Kidney tubule cell (primary cell): ENCODE measurements around the gene BEND2.
"Not testable (repeated sequence)": the region's sequence is repeated elsewhere in the genome, so short reads cannot be mapped to it uniquely, and the experiment has no call there.

ENCODE experiments used
- DNase-seq: peaks from one replicate; pipeline ENCODE4 v3.0.0-alpha.2; 2018; ENCODE audit warnings: low spot score

Gene BEND2

GRCh38 chrX:18220786-18221185 lies at the start of gene BEND2:
BEND2 (minus strand) TSS chrX:18220886; CDS start chrX:18220750, 136 bp downstream.
- DNase-seq: no peak

GRCh38 chrX:18255059-18255458 lies 34.4 kb upstream of the BEND2 start:
- no peak for DNase-seq

DNA sequence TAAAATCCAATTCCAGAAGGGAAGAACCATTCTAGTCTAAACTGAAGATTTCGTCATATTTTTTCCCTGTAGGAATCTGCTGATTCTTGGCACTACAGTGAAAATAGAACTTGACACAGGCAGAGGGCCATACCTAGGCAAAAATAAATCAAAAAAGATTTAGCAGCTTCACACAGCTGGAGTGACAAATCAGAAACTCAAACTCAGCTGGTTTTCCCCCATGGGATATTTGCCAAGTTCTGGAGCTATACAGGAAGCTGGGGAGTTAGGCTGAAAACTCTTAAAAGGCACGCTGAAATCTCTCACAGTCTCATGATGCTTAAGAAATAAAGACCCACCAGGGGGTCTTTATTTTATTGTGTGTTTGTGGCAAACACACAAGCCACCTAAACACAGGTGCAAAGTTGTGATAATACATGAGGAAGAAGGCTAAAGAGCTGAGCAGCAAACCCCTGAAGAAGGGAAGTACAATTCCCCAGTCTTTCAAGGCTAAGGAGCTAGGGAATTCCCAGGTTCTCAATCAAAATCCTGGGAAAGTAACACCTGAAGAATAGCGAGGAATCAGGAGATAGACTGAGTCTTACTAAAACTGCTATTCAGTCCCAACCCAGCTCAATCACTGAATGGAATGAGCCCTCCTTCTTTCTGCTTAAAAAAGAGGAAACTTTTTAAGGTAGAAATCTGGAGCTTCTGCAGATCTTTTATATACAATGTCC lies 32.1 kb upstream of the BEND2 start:
- DNase-seq: no peak

- not testable (repeated sequence) for DNase-seq
Observed at GRCh38 chrX:18229646-18230045, 9.0 kb upstream of the BEND2 start.

DNA sequence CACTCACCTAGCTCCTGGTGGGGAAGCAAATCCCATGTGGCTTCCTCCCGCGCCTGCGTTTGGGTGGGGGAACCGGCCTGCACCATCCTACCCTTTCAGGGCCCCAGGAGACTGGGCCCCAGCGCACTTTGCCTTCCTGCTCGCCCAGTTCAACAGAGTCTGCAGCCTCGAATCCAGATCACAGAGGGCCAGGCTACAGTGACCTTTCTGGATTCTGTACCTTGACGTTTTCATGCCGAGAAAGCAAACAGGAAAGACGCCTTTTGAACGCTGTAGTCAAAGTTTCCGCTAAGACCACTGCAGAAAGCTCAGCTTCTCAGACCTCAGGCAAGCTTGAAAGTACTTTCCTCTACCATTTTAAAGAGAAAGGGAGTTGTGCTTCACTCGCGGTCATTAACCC lies 7.4 kb upstream of the BEND2 start:
- no peak for DNase-seq

DNA sequence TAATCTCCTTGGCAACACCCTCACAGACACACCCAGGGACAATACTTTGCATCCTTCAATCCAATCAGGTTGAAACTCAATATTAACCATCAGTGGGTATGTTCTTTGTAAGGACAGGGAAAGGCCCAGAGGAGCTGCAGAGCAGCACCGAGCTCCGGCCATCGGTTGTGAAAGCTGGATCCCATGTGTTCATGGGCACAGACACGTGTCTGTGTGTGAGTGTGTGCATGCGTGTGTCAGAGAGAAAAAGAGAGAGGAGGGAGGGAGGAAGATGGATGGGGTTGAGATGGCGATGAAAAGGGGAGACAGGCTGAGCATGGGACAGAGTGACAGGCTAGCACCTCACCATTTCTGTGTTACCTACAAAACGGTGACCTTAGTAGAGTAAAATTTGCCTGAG lies 6.8 kb upstream of the BEND2 start:
- DNase-seq: no peak

- peak; percentile 25 for DNase-seq
Observed at GRCh38 chrX:18210470-18210869, 10.2 kb downstream of the BEND2 start.

GRCh38 chrX:18206657-18207056 lies 14.0 kb downstream of the BEND2 start:
- no peak for DNase-seq

DNA sequence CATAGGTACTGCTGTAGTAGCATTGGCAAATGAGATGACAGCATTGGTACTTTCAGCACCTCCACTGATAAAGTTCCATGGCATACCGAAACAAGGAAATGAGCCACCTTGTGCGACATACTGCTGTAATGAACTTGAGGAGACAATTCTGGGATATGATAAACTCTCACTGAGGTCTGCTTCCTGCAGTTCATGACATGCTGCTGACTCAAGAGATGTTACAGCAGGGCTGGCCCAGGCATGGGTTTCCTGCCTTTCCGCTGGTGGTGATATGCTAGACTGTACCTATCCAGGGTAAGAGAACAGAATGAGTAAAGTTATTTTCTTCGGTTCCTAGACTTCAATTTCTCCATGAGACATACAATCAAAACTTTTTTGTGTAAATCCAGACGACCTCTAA lies 17.1 kb downstream of the BEND2 start:
- DNase-seq: no peak

DNA sequence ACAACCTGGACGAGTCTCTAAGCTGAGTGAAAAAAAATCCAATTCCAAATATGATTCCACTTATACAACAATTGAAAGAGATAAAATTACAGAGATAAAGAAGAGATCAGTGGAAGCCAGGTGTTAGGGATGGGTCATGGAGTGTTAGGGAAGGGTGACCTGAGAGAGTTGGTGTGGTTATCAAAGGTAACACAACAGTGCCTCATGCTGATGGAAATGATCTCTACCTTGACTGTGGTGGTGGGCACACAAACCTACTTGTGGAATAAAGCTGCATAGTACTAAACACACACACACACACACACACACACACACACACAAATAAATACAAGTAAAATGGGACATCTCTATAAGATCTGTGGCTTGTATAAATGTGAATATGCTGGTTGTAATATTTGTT lies 26.0 kb downstream of the BEND2 start:
- DNase-seq: no peak

DNA sequence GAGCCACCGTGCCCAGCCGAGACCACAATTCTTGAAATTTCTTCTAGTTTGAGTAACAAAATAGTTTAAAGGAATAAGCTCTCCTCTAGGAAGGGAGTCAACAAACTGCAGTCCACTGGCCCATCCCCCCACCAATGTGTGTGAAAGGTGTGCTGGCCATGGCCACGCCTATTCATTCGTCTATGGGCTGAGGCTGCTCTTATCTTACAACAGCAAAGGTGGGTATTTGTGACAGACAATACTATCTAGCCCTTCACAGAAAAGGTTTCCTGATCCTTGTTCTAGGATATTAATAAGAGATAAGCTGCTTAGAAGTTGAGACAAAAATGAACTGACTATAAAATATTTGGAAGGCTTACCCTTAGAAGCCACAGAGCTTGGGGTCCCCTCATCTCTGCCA lies 41.2 kb downstream of the BEND2 start:
- no peak for DNase-seq

DNA sequence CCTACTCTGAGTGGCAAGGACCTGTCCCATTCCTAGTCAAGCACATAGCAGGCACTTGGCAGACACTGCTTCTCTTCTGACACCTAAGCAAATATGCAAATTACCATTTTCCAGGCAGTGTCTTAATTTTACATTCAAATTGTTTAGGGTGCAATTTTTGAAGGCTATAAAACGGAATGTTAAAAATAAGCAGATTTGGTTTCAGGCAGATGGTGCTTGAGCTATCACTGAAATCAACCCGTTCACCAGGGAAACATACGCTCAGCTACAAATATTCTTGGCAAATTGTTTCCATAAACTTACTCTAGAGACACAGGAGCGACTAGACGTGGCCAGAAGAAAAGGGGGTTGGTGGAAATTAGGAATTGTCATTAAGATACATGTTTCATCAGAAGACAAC lies 45.7 kb downstream of the BEND2 start:
- DNase-seq: no peak

DNA sequence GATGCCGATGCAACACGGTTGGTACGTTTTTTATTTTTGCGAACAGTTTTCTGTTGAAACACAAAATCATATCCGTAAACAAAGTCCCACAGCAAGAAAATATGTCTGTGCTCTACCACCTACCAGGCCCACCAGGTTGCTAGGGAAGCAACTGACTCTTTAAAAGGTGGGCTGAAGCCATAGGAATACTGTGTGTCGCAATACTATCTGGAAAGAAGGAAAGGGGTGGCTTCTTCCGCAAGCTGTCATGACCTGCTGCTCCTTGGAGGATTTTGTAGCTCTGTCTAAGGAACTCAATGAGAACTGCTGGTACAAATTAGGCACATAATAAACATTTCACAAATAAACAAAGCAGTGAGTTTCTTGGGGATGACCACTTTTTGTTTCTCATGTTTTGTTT lies 46.5 kb downstream of the BEND2 start:
- no peak for DNase-seq

GRCh38 chrX:18173494-18174180 lies 47.0 kb downstream of the BEND2 start:
- DNase-seq: no peak

DNA sequence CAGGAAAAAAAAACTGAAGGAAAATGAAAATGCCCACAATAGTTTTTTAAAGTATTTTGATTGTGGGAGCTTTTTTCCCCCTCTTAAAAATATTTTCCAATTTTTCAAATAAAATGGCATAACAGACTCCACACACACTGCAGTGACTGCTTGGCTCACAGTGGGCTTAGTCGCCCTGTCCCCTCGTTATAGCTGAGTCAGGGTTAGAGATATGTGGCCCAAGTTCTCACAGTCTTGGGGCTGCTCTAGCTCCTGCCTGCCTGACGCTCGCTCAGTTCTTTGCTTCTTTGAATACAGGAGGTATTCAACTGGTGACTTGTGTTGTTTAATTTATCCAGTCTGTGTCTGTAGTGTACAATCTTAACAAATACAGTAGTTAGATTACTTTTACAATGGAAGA lies 47.7 kb downstream of the BEND2 start:
- DNase-seq: no peak

DNA sequence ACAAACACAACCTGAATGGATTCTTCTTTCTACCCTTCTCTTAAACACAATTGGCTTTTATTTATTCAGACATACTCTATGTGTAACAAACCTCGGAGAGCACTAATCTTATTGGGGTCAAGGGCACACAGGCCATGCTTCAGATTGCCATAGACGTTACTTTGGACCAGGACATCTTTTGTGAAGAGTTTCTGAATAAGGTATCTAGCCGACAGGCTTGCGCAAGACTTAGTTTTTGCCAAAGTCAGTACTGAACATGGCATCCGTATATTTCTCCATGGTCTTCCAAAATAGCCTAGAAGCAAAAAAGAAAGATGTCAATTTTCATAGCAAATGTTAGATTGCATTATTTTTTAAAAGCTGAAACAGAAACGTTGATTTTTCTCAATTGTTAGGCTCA lies 49.8 kb downstream of the BEND2 start:
- no peak for DNase-seq

DNA sequence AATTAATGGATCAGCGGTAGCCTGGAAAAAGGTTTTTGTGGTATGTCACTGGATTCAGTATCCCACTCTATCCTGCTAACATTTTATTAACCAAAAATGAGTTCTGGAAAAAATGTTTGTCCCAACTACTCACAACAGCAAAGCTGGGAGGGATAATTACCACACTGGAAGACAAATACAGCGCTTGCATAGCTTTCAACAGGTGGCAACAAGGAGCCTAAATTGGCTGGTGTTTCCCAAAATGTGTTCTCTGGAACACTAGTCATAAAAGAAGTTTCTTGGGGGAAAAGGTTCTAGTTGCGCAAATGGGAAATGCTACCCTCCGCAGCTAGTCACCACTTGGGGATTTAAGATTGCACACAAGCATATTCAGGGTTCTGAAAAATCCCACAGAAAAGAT lies 54.6 kb downstream of the BEND2 start:
- no peak for DNase-seq

DNA sequence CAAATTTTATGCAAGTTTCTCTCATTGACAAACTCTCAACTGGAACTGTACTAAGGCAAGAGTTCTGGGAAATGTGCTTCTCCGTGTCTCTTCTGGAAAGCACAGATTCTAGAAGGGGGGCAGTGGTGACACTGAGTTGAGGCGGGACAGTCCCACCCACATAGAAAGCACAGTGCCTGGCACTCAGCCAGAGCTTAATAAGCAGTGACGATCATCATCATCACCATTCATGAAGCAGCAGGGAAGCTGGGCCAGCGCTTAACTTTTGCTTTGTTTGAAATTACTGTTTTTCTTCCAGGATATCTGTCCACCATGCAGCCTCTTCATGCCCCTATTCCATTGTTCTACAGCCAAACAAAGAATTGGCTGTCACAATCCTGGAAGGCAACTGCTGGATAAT lies 60.3 kb downstream of the BEND2 start:
- no peak for DNase-seq

- DNase-seq: no peak
Observed at GRCh38 chrX:18158963-18159362, 61.7 kb downstream of the BEND2 start.

DNA sequence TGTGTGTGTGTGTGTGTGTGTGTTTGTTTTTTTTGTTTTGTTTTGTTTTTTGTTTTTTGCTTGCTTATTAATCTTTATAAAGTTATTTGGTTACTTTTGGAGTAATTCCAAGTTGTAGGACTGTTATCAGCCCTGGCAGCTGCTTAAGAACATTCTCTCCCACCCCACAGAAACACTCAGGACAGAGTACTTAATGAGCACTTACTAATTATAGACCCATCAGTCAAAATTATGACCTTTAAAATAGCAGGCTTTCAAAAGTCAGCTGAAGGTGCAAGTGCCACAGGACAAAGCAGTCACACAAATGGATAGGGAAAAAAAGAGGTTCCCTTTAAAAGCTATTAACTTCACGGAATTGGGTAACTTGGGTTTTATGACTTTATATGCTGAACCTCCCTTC lies 69.0 kb downstream of the BEND2 start:
- DNase-seq: no peak

DNA sequence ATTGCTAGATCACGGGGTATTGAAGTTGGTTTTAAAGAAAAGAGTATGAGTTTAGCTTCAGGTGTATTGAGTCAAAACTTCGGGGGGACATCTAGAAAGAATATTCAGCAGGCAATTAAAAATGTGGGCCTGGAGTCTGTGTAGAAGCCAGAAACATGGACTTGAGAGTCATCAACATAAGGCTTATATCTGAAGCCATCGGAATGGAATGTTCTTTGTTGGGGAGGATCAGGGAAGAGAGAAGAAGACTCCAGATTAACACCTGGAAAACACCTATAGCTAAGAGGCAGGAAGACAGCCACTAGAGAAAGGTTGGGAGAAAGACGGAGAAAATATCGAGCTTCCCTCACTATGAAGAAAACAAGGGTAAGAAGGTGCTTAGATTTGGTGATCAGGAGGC lies 69.5 kb downstream of the BEND2 start:
- DNase-seq: no peak

GRCh38 chrX:18149454-18149853 lies 71.2 kb downstream of the BEND2 start:
- peak; percentile 74 for DNase-seq

GRCh38 chrX:18146954-18147353 lies 73.7 kb downstream of the BEND2 start:
- DNase-seq: peak; percentile 32

DNA sequence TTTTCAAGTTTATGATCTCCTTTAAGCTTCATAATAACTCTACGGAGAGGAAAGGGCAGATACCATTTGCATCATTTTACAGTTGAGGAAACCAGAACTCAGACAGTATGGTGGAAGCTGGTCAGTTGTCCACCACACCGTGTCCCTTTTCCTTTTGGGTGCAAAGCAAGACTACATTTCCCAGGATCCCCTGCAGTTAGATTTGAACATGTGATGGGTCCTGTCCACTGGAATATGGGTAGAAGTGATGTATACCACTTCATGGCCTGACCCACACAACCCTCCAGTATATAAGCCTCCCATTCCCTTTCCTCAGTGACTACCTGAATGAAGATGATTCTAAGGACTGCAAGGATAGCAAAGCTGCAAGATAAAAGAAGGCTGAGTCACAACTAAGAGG lies 74.7 kb downstream of the BEND2 start:
- DNase-seq: no peak
